ENCODE data around the gene CD47. TPM values are rescaled to one million over a fixed set of nuclear protein-coding genes. Genes with fewer than 3 reads are reported as not detected.

CD47 gene
- total and polyA plus RNA-seq, 2 of the 4 experiments (the other 2 are of a cell fraction) = 45.9 to 52.0 TPM

DNA sequence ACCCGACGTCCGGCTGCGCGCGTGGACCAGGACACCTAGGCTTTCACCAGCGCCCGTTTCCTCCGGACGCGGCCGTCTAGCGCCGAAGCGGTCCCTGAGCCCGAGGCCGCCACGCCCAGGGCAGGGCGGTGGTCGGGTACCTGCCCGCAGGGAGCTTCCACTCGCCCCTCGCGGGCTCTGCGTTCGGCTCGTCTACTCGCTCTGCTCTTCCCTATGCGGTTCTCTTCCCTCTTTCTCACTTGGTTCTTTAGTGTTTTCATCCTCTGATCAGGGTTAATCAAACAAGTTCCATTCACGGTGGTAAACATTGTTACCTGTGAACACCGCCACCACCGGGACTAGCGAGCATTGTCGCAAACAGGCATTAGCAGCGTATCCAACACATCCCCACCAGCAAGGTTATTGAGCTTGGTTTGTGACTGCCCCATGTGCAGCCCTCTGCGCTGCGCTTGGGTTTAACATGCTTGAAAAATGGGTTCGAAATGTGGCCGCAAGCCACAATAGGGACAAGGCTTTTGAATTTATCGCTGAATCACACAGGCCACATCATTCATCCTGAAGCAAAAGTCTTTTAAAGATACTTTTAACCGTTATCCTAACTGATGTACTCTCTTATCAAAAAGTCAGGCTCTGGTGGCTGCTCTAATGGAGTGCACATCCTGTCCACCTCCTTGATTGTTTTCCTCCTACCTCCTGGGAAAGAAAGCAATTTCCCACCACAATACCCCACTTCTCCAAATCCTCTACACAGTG, 843 bp upstream of the CD47 start:
- peaks cover 5% of the 10 kb centered on the region; the same call in 1 of the 2 replicates for H4K20me1 ChIP-seq (ENCODE audit: insufficient read depth, low read length)
- H3K14ac ChIP-seq (replicated peaks; ENCODE audit: low read depth, low read length) = peak overlapping the region; percentile 14
- H4K5ac ChIP-seq (ENCODE audit: low read depth, low read length) = peak overlapping the region; percentile 88
- intact Hi-C loops (cut with micrococcal nuclease) (loop anchor here (2.0 to 10.0 kb wide), 3 partner anchors 39 to 213 kb away; no protein-coding TSS in a partner anchor), dilution Hi-C loops (cut with HindIII; ENCODE audit: low sequenced_read_pairs, unreplicated experiment) (no loop called here), in situ Hi-C loops (cut with MboI; ENCODE audit: low sequenced_read_pairs) (no loop called here)
- peak overlapping the region; percentile 99 for H3K4me3 ChIP-seq (ENCODE audit: insufficient read depth, low read depth, low read length)
- H4K8ac ChIP-seq (ENCODE audit: low read depth in 2 of 2, low read length in 2 of 2) = peak overlapping the region; percentile 82 to 91
- no peak overlapping the region for H2BK20ac ChIP-seq (ENCODE audit: low read depth, low read length)
- H2BK15ac ChIP-seq (ENCODE audit: low read depth, low read length) = peak overlapping the region; percentile 8; the same call in 1 of the 3 replicates
- no peaks in the 10 kb centered on the region for H3K36me3 ChIP-seq (ENCODE audit: control insufficient read depth, insufficient read depth, low read length)
- ChIA-PET CTCF (no interaction called here), POLR2A (ENCODE audit: unreplicated experiment) (no interaction called here)
- H3K4me1 ChIP-seq (ENCODE audit: control insufficient read depth, insufficient read depth, low read length) = peaks cover 3% of the 10 kb centered on the region; the same call in 1 of the 2 replicates
- no peaks in the 10 kb centered on the region for H3K9me3 ChIP-seq (ENCODE audit: control insufficient read depth, insufficient read depth, low read length)
- H3K23ac ChIP-seq (ENCODE audit: low read depth, low read length) = peak overlapping the region; percentile 81
- WGBS, 2 experiments (ENCODE audit: extremely low coverage in 2 of 2, insufficient read length in 1 of 2) = 28% methylated on average over 34 of the region's 41 CpGs; no CpG with 5 or more reads in 1 of the 2 experiments
- H3K4ac ChIP-seq (ENCODE audit: low read depth, low read length) = peak overlapping the region; percentile 78
- H3K56ac ChIP-seq (ENCODE audit: extremely low read depth, insufficient read depth, low read length) = no peak overlapping the region
- peak overlapping the region; percentile 89 for H2AFZ ChIP-seq (replicated peaks; ENCODE audit: low read length, poor library complexity)
- peak overlapping the region; percentile 85 for H3K9ac ChIP-seq (ENCODE audit: low read depth, low read length)
- peak overlapping the region; percentile 87 for H3K27ac ChIP-seq (ENCODE audit: insufficient read depth, low read length)
- peak overlapping the region; percentile 64 for H3K4me2 ChIP-seq (ENCODE audit: low read depth, low read length)
- no TSS peak for BruUV-seq (replicated peaks)
- peak overlapping the region; percentile 61 for H3K18ac ChIP-seq (ENCODE audit: low read depth, low read length)
- DNase-seq (no peak), ATAC-seq (ENCODE audit: low read depth) (no peak)
- peak overlapping the region; percentile 74 for H4K91ac ChIP-seq (ENCODE audit: insufficient read depth, low read depth, low read length)
- H3K79me1 ChIP-seq (ENCODE audit: low read depth in 1 of 2, low read length in 2 of 2) = peaks cover 12 to 33% of the 10 kb centered on the region in 2 experiments
- TF ChIP-seq MAZ (IDR thresholded peaks at IDR 0.05; ENCODE audit: borderline replicate concordance, low read depth, low read length) = no peak
- no peak for TF ChIP-seq NFE2L2 (IDR thresholded peaks at IDR 0.05; ENCODE audit: low read depth, low read length)
- no peak for TF ChIP-seq RAD21 (IDR thresholded peaks at IDR 0.05; ENCODE audit: low read length)
- TF ChIP-seq, protein P1, sequence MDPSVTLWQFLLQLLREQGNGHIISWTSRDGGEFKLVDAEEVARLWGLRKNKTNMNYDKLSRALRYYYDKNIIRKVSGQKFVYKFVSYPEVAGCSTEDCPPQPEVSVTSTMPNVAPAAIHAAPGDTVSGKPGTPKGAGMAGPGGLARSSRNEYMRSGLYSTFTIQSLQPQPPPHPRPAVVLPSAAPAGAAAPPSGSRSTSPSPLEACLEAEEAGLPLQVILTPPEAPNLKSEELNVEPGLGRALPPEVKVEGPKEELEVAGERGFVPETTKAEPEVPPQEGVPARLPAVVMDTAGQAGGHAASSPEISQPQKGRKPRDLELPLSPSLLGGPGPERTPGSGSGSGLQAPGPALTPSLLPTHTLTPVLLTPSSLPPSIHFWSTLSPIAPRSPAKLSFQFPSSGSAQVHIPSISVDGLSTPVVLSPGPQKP (IDR thresholded peaks at IDR 0.05; ENCODE audit: borderline replicate concordance, low read depth, low read length) = no peak
- TF ChIP-seq FOS (IDR thresholded peaks at IDR 0.05; ENCODE audit: low read depth, low read length) = no peak
- TF ChIP-seq, protein P2, sequence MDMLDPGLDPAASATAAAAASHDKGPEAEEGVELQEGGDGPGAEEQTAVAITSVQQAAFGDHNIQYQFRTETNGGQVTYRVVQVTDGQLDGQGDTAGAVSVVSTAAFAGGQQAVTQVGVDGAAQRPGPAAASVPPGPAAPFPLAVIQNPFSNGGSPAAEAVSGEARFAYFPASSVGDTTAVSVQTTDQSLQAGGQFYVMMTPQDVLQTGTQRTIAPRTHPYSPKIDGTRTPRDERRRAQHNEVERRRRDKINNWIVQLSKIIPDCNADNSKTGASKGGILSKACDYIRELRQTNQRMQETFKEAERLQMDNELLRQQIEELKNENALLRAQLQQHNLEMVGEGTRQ (IDR thresholded peaks at IDR 0.05; ENCODE audit: low read depth, low read length) = no peak
- no peaks in the 10 kb centered on the region for H3K9me1 ChIP-seq (ENCODE audit: insufficient read depth, low read length)
- peak overlapping the region; percentile 74 for H2BK5ac ChIP-seq (ENCODE audit: low read depth, low read length, poor library complexity, severe bottlenecking)
- peak overlapping the region; percentile 86 for H2AK9ac ChIP-seq (replicated peaks; ENCODE audit: low read depth, low read length, poor library complexity)
- no peaks in the 10 kb centered on the region for H3K27me3 ChIP-seq (ENCODE audit: control insufficient read depth, insufficient read depth, low read length)
- peak overlapping the region; percentile 79 for H2BK120ac ChIP-seq (ENCODE audit: low read depth, low read length)
- peak overlapping the region; percentile 46; the same call in 1 of the 2 replicates for H2AK5ac ChIP-seq (ENCODE audit: low read depth, low read length)

All from IMR-90 (cell line).